Dermis microvascular lymphatic vessel endothelial cell (primary cell): ENCODE data around the gene TUBGCP5. TPM values are rescaled to one million over a fixed set of nuclear protein-coding genes. Genes with fewer than 3 reads are reported as not detected.

Experiments used
- DNase-seq, 2 donors: peaks; one replicate each; pipeline versions ENCODE4 v3.0.0 to v3.0.0-alpha.2; 2010; ENCODE audit warnings: low read depth in 2 of 2
- total RNA-seq: library from RNA; depleted of rRNA; stranded (reverse); fragments of >200 nt; gene quantifications from 2 replicates; pipeline ENCODE4 v1.2.1, GENCODE V29; 2014

Gene TUBGCP5
- total RNA-seq, 1 donor from 2014 or later: 12.6 TPM

DNA sequence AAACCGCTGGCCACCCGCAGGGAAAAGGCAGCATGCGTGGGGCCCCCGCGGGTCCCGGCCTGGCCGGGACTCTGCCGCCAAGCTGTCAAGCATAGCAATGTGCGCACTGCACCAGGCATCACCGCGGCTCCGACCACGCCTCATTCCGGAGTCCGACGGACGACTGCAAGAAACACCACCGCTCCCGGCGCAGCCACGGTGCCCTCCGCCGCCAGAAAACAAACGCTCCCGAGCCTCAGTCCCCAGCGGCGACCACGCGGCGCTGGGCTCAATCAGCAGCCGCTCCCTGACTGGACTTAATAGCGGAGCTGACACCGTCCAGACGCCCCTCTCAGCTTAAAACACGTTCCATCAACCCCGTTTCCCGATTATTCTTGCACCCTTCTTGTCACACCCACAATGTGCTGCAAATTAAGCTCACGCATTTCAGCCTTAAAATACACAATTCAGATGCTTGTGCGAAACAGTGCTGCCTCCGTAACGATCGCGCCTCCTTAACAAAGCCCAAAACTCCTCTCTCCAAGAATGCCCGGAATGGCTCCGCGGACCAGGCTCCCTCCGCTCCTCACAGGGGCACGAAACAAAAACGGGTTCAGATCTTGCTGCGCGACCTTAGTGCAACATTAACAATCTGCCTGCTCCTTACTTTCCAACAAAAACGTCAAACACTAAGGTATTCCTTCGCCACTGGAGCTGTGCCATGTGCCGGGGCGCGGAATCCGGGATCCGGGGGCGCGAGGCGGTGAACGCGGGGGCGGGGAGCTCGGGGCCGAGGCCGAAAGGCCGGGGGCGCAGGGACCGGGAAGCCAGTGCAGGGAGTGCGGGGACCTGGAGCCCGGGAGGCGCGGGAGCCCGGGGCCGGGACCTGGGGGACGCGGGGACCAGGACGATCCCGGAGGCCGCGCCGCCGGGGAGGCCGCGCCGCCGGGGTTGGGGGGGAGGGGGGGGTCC is 59.9 kb downstream of the TUBGCP5 start:
- peak in 1 of 2 donors; percentile 63 for DNase-seq

DNA sequence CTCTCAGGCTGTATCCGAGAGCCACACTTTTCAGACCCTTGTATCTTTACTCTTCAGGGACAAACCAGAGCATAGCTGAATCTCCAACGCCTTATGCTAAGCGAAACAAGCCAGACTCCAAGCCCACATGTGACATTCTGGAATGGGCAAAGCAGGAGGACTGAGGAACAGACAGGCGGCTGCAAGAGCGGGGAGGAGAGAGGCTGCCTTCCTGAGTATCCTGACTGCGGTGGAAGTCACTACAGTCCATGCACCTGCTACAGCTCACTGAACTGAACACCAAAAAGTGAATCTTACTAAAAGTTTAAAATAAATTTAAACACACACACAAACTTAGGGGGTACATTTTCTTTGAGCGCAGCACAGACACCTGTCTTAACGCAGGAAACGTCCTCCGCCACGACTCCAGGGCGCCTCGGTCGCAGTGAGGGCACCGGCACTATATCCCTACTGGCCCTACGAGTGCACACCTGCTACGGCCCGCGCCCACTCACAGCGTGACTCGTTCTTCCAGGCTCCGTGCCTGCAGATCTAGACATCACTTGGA is 60.6 kb downstream of the TUBGCP5 start:
- no peak for DNase-seq

- DNase-seq: no peak
These were observed 64.6 kb downstream of the TUBGCP5 start for GRCh38 chr15:22974745-22975144.

GRCh38 chr15:22973987-22974386 is 65.4 kb downstream of the TUBGCP5 start:
- DNase-seq: no peak

DNA sequence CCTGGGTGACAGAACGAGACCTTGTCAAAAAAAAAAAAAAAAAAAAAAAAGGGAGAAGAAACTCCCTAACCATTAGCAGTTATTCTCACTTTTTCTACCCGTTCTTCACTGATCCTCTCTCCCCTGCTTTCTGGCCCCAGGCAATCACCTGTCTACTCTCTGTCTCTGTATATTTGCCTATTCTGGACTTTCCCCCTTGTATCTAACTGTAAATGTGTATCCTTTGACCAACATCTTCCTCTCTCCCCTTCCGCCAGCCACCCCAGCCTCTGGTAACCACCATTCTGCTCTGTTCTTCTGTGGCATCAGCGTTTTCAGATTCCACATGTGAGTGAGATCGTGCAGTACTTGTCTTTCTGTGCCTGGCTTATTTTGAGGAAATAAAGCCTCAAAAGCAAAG is 66.1 kb downstream of the TUBGCP5 start:
- no peak for DNase-seq

DNA sequence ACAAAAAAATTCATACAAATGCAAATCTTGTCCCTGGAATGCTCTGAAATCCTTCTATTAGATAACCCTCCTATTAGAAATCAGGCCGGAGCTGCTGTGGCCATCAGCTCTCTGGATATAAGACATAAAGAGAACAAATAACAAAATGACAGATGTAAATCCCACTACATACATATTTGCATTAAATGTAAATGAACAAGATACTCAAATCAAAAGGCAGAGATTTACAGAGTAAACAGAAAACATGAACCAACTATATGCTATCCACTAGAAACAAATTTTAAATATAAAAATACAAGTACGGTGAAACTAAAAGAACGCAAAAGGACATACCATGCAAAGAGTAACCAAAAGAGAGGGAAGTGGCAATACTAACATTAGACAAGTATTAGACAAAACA is 69.9 kb downstream of the TUBGCP5 start:
- DNase-seq: no peak

DNA sequence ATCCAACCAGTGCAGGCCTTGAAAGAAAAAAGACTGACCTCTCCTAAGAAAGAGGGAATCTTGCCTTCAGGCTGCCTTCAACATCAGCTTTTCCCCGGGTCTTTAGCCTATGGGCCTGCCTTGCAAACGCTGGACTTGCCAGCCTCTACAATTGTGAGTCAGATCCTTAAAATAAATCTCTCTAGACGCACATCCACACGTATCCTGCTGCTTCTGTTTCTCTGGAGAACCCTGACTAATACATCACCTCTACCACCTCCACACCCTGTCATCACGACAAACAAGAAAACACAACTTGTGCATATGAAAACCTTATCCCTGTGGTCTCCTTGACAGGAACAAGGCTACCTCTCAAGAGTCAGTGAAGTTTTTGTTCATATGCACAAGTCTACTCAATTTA is 71.0 kb downstream of the TUBGCP5 start:
- peak in 1 of 2 donors; percentile 86 for DNase-seq

DNA sequence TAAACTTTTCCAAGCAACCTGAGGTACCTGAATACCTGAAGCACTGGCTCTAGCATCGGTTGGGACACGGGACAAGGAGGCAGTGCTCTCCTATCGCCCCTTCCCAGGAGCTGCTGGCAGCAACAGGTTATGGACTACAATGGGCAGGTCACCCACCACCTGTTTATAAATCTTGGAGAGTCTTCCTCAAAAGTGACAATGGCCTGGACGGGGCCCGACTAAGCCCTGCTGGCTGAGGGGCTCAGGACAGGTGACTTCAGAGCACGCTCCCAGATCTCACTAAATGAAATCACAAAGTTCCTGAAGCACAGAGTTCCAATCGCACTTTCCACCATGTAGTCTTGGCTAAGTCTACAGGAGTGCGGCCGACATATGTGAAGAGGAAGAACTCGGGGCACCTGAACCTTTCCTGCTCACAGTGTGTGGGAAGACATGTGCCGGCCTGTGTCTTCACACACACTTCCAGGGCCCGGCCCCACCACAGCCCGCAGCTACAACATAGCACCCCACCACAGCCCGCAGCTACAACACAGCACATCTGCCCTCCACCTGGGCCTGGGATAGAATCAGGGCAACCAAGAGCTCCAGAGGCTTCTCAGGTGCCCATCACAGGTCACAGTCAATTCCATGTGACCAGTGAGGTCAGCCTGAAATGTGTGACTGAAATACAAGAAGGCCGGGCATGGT is 72.1 kb downstream of the TUBGCP5 start:
- no peak for DNase-seq

DNA sequence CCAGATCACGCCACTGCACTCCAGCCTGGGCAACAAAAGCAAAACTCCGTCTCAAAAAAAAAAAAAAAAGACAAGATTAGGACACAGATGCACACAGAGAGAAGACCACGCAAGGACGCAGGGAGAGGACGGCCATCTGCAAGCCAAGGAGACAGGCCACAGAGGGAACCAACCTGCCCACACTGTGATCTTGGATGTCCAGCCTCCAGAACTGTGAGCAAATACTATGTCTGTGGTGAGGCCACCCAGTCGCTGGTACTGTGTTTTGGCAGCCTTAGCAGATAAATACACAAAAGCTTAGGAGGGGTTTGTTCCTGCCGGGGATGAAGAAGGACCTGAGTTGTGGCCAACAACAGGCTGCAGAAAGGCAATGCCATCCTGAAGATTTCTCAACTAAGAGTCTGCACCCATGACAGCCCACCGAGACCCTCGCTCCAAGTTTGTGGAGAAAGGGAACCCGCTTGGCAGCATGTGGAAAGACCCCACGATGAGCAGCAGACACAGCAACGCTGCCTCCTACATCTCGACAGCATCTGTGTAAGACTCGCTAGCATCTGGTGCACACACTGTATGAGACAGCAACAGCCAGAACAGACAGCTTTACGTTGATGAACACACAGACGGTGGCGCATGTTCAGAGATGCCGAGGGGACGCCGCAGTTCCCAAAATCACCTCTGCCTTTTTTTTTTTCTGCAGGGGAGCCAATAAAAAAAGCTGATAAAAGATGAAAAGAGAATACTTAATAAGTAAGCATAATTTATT is 72.9 kb downstream of the TUBGCP5 start:
- no peak for DNase-seq

- no peak for DNase-seq
These were observed 75.7 kb downstream of the TUBGCP5 start for GRCh38 chr15:22963641-22964040.

DNA sequence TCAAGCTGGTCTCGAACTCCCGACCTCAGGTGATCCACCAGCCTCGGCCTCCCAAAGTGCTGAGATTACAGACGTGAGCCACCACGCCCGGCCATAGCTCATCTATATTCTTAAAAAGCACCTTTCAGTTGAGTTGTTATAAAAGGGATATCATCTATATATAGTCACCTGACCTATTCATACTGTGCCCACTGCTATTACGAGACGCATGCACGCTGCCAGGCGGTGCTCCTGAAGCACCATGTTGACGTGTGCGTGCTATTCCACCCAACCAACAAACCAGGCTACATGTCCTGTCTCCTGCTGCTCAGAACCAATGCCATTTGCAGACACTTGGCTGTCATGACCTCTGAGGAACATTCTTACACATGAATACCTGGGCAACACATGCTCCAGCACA is 76.8 kb downstream of the TUBGCP5 start:
- DNase-seq: no peak

DNA sequence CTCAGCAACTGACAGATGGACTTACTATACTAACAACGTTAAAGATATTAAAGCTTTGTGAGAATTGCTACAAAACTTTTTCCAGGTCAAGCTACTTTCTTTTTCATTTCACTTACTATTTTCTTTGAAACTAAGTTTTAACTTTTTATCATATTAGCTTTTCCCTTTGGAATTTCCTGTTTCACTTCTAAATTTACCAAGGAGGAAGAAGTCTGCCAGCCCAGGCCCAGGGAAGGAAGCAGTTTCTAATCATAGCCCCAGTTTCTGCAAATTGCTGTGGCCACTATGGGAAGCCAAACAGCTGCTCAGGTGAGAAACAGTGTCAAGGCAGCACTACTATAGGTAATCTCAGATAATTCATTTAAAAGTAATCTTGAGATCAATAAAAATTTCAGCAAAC is 77.6 kb downstream of the TUBGCP5 start:
- peak in 1 of 2 donors; percentile 45 for DNase-seq

- no peak for DNase-seq
These were observed 78.8 kb downstream of the TUBGCP5 start for GRCh38 chr15:22960556-22960955.

DNA sequence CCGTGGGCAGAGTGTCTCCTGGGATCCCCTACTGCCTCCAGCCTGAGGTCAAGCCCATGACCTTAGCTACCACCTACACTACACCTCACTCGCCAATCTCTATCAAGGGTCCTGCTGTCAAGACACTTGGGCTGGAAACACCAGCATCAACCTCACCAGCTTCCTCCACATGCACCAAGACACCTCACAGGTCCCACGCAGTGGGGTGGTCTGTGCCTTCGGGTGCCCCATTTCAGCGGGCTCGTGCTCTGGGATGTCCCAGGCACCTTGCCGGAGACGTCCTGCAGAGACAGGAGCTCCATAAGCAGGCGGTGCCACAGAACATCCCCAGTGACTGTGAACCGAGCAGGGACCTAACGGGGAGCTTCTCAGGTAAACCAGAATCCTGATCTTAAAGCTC is 79.2 kb downstream of the TUBGCP5 start:
- no peak for DNase-seq

- DNase-seq: no peak
These were observed 79.9 kb downstream of the TUBGCP5 start for GRCh38 chr15:22959321-22960101.

DNA sequence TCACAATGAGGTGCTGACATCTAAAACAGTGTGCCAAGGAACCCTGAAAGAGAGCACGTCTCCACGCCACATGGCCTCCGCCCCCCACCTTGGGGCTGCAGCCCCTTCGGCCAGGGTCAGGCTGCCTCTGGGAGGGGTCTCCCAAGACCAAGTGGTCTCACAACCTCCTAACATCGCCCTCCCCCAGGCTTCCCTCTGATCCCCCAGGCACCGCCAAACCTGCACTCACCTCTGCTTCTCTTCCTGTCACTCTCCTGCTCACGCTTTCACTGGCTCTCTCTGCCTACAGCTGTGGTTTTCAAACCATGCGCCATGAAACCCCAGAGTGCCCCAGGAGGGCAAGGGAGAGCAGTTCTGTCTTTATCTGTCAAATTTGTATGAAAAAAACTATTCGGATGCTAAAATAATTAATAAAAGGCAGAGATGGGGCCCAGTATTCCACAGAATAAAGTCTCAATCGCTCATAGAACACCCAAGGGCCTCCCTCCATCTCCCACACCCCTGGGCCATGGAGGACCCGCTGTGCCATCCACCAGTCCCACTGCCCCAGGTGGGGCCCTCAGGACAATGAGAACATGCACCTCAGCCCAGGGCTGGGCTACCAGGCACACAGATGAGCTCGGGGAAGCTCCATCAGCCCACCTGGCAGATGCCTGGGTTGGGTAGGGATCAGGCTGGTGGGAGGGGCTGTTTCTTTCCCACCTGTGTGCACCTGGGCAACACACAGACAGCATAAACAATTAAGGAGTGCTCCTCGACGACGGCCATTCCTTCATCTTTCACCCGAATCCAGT is 80.7 kb downstream of the TUBGCP5 start:
- DNase-seq: no peak

DNA sequence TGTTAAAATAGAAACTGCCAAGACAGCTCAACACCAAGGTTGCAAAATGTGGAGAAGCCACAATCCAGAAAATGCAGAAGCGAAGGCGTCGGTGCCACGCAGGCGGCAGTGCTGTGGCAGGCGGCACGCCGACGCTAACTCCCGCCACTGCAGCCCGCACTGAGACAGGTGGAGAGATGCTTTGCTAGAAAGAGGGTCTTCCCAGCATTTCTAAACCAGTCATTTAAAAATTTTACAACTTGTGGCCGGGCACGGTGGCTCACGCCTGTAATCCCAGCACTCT is 82.5 kb downstream of the TUBGCP5 start:
- DNase-seq: no peak

GRCh38 chr15:22956257-22956977 is 83.0 kb downstream of the TUBGCP5 start:
- DNase-seq: peak; percentile 43 to 83

DNA sequence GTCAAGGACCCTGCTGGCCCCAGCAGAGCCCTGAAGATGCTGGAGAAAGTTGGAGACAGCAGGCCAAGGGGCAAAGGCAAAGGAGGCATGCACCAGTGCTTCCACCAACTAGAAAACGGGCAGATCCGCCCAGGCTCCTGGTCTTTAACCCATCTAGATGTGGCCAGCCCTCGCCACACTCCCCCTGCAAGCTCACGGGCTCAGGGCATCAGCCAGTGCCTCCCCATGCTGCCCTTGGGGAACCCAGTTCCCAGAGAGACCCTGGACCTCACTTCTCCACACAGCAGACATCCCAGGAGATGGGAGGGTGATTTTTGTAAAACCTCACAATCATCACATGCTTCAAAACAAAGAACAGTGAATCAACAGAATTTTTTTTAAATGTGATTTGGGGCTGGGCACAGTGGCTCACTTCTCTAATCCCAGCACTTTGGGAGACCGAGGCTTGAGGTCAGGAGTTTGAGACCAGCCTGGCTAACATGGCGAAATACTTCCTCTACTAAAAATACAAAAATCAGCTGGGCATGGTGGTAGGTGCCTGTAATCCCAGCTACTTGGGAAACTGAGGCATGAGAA is 83.7 kb downstream of the TUBGCP5 start:
- no peak for DNase-seq
